ENCODE measurements around the gene PLXNC1. TPM values are rescaled to one million over a fixed set of nuclear protein-coding genes. Genes with fewer than 3 reads are reported as not detected.

Gene PLXNC1
- total and polyA plus RNA-seq, 2 of the 8 experiments (the other 6 are each of a cell fraction or from before 2014, with no cell fraction given): 0.83 to 2.0 TPM

- Histone ChIP-seq H4K5ac (ENCODE audit: insufficient read length, low read depth, low read length) (no peak overlapping the region), H3K4ac (replicated peaks; ENCODE audit: insufficient read length, low read depth, low read length) (no peak overlapping the region), H2BK15ac (ENCODE audit: low read length) (no peak overlapping the region), H3K4me3 (ENCODE audit: extremely low read depth in 1 of 4, insufficient read depth in 2 of 4, low read depth in 3 of 4, low read length in 4 of 4) (no peak overlapping the region), H3K56ac (replicated peaks; ENCODE audit: insufficient read length, low read depth, low read length) (no peak overlapping the region), H3K4me1 (replicated peaks in 1 of 4; ENCODE audit: control insufficient read depth in 3 of 4, insufficient read depth in 4 of 4, low read length in 3 of 4) (peaks cover 0 to 12% (median under 1%) of the 10 kb centered on the region in 4 experiments; a peak in 3 of 7 replicates), H3K79me2 (ENCODE audit: control insufficient read depth in 1 of 2, insufficient read depth in 2 of 2, low read length in 2 of 2) (no peaks in the 10 kb centered on the region), H3K9me3 (ENCODE audit: insufficient read depth in 2 of 2, low read depth in 1 of 2, low read length in 1 of 2) (no peaks in the 10 kb centered on the region), H2AK5ac (ENCODE audit: low read depth, low read length) (no peak overlapping the region), H3K23ac (ENCODE audit: insufficient read length) (no peak overlapping the region), H3K9ac (replicated peaks in 1 of 4; ENCODE audit: extremely low read depth in 1 of 4, low read depth in 3 of 4, low read length in 3 of 4) (no peak overlapping the region), H4K8ac (ENCODE audit: extremely low read depth, insufficient read depth, low read length) (no peak overlapping the region), H4K91ac (replicated peaks; ENCODE audit: insufficient read length, low read length) (no peak overlapping the region), H3K27me3 (replicated peaks in 1 of 4; ENCODE audit: control insufficient read depth in 3 of 4, extremely low read depth in 1 of 4, insufficient read depth in 3 of 4, low read length in 3 of 4) (no peaks in the 10 kb centered on the region), H2BK20ac (ENCODE audit: low read length) (no peak overlapping the region), H4K20me1 (replicated peaks in 1 of 2; ENCODE audit: control insufficient read depth in 1 of 2, insufficient read depth in 2 of 2, low read length in 2 of 2) (no peaks in the 10 kb centered on the region), H2BK5ac (ENCODE audit: low read depth, low read length) (no peak overlapping the region), H3K18ac (ENCODE audit: extremely low read depth, low read length) (no peak overlapping the region), H3K4me2 (ENCODE audit: insufficient read depth in 1 of 2, low read depth in 2 of 2, low read length in 2 of 2) (no peak overlapping the region), H3K36me3 (ENCODE audit: control insufficient read depth in 2 of 4, insufficient read depth in 4 of 4, low read length in 3 of 4) (no peaks in the 10 kb centered on the region), H3K23me2 (ENCODE audit: low read depth, low read length) (no peaks in the 10 kb centered on the region), H2AFZ (ENCODE audit: low read length) (no peak overlapping the region), H2BK120ac (replicated peaks; ENCODE audit: low read depth, low read length) (no peak overlapping the region), H3K27ac (ENCODE audit: low read depth, low read length) (no peak overlapping the region), H3K14ac (ENCODE audit: insufficient read length) (no peak overlapping the region), H2BK12ac (ENCODE audit: low read depth, low read length) (no peak overlapping the region), H3K79me1 (ENCODE audit: low read depth, low read length) (no peaks in the 10 kb centered on the region)
- WGBS, 2 experiments (ENCODE audit: extremely low coverage in 1 of 2, insufficient coverage in 1 of 2, insufficient read length in 1 of 2, insufficient replicate concordance in 2 of 2, low coverage in 1 of 2, low lambda C conversion rate in 2 of 2, missing lambda C conversion rate in 1 of 2): 85% methylated on average over 4 of the region's 4 CpGs; no CpG with 5 or more reads in 1 of the 2 experiments
- DNase-seq (ENCODE audit: low read depth in 1 of 2, low spot score in 2 of 2): peak in 1 of 2 experiments; percentile 8
- POLR2A ChIA-PET (ENCODE audit: partially characterized antibody): no interaction called here
- CTCF ChIA-PET (ENCODE audit: partially characterized antibody): no interaction called here
- FAIRE-seq: no peak
- no peak for TF ChIP-seq POLR2AphosphoS5 (IDR thresholded peaks at IDR 0.05; ENCODE audit: low read depth, low read length)
- TF ChIP-seq KDM4A (IDR thresholded peaks at IDR 0.05; ENCODE audit: low read depth, low read length, severe bottlenecking): no peak
- TF ChIP-seq CREB1 (IDR thresholded peaks at IDR 0.05): no peak
- TF ChIP-seq SRF (IDR thresholded peaks at IDR 0.05; ENCODE audit: low read depth, low read length): no peak
- no peak for TF ChIP-seq TAF1 (IDR thresholded peaks at IDR 0.05; ENCODE audit: low read depth, low read length)
- TF ChIP-seq NRF1 (IDR thresholded peaks at IDR 0.05; ENCODE audit: low read depth, low read length): no peak
- TF ChIP-seq ATF2 (IDR thresholded peaks at IDR 0.05; ENCODE audit: low read length): no peak
- no peak for TF ChIP-seq HDAC6 (IDR thresholded peaks at IDR 0.05; ENCODE audit: low read depth, low read length)
- TF ChIP-seq TAF7 (optimal IDR thresholded peaks at IDR 0.05; ENCODE audit: borderline replicate concordance, low read depth, low read length): no peak
- no peak for TF ChIP-seq KDM5A (IDR thresholded peaks at IDR 0.05; ENCODE audit: low read length)
- no peak for TF ChIP-seq EZH2 (IDR thresholded peaks at IDR 0.05; ENCODE audit: low read depth, low read length, severe bottlenecking)
- no peak for TF ChIP-seq SIRT6 (IDR thresholded peaks at IDR 0.05; ENCODE audit: low read length)
- no peak for TF ChIP-seq FOSL1 (IDR thresholded peaks at IDR 0.05; ENCODE audit: insufficient read depth, low read depth, low read length)
- TF ChIP-seq POU5F1 (IDR thresholded peaks at IDR 0.05; ENCODE audit: low read depth, low read length): no peak
These were observed 81.5 kb downstream of the PLXNC1 start for GRCh38 chr12:94229902-94230301.
